NCI-H748 treated with DMSO at 0.1 percent for 48 hours (cell line): ENCODE data around the gene ATP6V0D1.

Source experiments
- DNase-seq: peaks from one replicate; lab custom pipeline; 2025; lab: John Stamatoyannopoulos, UW

Gene ATP6V0D1

DNA sequence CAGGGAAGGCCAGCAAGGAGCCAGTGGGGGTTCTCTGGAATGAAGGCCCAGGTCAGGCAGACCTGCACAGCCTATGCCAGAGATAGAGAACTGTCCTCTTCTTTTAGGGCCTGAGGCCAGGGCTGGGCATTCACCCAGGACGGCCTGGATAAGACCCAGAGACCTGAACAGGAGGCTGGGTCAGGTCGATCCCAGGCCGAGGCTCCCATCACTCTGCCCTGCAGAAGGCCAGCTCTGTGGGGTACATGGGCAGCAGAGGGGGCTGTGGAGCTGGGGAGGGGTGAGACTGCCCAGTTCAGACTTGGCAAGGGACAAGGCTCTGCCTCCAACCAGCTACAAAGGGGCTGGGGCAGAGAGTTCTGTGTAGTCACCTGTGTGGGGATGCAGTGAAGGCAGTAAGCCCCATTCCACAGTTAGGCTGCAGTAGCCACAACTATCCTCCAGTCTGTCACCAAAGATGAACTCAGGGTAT, 35.5 kb downstream of the ATP6V0D1 start:
- DNase-seq, result no peak

DNA sequence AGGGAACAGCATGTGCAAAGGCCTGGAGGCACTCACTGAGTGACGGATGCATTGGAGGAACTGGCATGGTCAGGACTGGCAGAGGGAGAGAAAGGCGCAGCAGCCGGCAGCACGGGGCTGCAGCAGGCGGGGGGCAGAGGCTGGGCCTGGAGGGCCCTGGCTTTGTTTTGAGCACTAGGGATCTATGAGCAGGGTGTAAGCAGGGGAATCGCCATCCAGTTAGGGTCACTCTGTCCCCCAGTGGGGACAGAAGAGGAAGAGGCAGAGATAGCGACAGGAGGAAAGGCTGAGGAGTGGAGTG, 35.9 kb downstream of the ATP6V0D1 start:
- DNase-seq, result no peak

DNA sequence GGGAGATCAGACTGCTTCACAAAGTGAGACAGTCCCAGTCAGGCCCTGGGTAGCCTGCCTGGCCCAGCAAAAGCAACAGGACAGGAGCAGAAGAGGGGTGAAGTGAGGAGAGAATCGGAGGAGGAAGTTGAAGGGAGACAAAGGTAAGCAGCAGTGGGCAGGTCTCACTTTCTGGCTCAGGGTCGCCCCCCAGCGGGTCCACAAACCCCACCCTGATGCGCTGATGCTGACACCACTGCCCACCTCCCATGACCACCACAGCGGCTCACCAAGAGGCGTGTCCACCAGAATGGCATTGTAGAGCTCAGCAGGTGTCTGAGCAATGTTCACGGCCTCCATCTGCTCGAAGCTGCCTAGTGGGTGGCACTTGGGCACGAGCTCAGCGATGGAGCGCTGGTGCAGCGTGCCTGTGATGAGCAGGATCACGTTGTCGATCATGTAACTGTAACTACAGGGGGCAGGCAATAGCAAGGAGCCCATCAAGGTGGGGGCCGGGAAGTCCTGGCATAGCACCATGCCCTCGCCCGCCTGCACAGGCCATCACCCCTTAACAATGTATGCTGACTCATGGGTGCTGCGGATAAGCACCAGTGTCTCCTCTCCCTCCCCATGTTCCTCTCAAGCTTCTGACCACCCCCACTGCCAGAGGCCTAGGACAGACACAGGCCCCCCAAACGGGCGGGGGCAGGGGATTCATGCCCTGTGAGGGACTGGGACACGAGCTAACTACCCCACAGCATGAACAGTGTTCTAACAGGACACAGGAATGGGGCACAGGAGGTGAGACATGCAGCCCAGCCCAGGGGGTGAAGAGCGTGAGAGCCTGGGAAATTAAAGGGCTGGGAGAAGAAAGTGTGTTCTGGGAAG, 36.5 kb downstream of the ATP6V0D1 start:
- no peak for DNase-seq

DNA sequence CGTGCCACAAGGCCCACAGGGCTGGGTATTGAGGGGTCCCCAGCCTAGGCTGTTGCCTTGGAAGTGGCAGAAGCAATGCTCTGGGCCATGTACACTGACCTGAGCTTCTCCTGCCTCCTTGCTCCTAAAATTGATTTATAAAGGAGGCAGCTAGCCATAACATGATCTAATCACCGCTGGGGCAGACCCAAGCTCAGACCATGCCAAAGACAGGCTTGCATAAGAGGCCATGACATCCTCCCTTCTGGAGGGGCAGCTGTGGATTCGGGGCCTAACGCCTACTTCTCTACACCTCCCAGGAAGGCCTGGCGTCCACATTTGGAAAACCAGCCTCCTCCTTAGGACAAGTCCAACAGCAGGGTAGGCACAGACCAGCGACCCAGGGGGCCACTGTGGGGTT, 37.7 kb downstream of the ATP6V0D1 start:
- DNase-seq, result no peak

DNA sequence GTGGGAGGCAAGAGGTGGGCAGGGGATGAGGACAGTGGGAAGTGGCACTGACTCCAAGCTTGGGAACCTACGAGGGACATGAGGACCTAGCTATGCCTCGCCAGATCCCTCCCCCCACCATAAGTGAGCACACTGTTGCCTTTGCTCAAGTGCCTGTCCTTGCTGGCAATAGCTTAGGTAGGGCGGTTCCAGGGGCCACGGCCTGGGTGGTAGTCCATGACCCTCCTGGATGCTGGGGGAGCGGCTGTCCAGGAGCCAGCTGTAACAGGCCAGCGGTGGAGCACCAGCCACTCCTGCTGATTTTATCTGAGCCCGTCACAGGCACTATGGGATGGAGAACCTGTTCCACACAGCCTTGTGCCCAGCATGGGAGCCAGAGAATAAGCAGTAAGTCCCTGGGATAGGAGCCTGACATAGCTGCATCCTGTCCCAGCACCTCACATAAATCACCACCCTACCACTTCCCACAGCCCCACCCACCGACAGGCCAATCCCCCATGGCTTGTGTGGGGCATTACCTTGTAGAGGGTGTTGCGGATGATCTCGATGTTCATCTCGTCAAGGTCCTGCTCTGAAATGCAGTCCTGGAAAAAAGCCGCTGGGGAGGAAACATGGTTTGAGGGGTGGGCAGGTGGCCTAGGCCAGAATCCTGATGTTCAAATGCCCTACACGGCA, 38.2 kb downstream of the ATP6V0D1 start:
- no peak for DNase-seq

DNA sequence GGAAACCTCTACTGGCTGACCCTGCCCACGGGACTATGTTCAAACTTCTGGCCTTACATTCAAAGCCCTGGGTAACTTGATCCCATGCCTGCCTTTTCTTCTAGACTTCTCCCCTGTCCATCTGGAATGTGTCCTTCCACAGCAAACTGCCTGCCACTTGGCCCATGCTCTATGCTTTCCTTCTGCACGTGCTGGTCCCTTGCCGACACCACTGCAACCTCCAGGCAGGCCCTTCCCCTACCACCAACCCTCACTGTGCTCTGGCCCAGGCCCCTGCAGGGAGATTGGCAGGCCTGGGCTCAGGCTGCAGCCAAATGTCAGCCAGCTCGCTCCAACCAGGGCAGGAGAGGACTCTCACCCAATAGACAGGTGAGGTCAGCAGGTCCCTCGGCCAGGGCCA, 39.0 kb downstream of the ATP6V0D1 start:
- no peak for DNase-seq

DNA sequence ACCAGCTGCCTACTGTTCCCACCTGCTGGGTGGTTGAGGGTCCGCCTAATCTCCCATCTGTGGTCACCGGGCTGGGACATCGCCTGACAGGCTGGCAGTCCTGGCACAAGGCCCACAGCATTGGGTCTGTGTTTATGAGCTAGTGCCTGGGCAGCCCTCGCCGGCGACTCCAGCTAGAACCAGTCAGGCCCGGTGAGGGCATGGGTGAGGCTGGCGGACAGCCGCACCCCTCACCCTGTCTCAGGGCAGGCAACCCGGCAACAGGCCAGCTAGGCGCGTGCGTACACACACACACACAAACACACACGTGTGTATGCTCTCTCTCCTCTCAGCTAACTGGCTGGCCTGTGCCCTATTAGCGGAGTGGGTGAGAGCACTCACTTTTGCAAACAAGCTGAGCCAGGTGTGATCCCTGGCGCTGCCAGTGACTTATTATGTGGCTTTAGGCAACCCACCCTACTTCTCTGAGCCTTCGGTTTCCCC, 39.6 kb downstream of the ATP6V0D1 start:
- no peak for DNase-seq

DNA sequence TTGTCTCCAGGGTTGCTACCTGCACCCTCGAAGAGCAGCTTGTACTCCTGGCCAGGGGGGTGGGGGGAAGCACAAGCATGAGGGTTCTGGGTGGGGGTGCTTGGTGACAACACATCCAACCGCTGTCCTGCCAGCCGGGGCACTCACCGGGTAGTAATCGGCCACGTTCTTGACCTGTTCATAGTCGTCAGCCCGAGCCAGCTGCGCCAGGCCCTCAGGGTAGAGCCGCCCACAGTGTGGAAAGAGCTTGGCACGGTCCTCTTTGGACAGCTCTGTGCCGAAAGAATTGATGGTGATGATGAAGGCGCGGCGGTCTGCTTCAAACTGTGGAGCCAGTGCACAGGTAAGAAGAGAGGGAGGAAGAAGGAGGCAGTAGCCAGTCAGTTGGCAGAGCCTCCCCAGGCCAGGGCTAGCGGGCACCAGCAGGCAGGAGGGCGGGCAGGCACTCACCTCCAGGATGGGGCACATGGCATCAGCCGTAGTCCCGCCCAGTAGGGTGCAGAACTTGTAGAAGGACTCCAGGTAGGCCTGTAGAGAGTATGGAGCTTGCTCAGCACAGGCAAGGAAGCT, 42.0 kb downstream of the ATP6V0D1 start:
- no peak for DNase-seq

DNA sequence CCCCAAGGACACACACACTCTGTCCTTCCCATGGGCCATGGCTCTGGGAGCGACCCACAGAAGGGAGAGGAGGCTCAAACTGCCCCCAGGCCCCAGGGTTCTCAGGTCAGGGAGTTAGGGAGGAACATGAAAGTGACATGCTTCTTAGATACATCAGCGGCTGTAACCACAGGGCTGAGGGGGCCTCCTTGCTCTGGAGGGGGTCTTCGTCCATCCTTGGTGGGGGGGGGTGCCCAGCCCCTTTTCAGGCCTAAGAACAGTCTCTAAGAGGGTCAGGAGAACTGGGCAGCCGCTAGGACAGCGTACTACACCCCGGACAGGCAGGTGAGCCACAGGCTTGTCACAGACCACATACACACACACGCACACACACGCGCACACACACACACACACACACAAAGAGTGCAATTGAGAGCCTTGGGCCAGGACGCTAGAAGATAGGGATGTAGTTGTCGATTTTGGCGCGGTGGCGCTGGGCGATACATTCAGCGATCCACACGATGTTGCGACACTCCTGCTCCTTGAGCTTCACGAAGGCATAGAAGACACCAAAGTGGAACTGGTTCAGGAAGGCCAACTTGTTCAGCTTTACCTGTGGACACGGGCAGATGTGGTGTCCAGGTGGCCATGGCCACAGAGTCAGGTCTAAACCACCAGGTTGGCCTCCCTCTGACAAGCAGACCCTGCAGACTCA, 42.7 kb downstream of the ATP6V0D1 start:
- DNase-seq, result no peak

DNA sequence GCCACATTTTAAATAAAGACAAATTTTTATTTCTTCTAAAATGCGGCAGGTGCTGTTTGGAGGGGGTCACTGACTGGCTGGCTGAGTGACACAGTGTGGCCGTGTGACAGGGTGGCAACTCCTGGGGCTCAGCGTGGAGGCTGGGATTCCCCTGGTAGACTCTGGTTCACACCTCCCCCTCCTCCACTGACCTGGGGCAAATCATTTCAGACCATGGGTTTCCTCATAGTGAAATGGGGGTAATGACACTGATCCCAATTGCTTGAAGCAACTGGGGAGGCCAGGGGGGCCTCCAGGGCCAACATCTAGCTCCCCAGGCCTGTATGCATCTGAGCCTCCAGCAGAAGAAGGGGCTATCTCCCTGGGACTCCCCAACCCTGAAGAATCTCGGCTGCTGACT, 43.4 kb downstream of the ATP6V0D1 start:
- no peak for DNase-seq

DNA sequence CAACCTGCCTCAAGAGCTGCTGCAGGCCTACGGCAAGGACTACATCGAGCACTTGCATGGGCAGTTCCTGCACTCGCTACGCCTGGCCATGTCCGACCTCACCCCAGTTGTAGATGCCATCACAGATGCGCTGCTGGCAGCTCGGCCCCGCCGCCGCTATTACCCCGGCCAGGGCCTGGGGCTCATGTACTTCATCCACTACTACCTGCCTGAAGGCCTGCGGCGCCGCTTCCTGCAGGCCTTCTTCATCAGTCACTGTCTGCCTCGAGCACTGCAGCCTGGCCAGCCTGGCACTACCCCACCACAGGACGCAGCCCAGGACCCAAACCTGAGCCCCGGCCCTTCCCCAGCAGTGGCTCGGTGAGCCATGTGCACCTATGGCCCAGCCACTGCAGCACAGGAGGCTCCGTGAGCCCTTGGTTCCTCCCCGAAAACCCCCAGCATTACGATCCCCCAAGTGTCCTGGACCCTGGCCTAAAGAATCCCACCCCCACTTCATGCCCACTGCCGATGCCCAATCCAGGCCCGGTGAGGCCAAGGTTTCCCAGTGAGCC, 44.2 kb downstream of the ATP6V0D1 start:
- DNase-seq, result no peak

DNA sequence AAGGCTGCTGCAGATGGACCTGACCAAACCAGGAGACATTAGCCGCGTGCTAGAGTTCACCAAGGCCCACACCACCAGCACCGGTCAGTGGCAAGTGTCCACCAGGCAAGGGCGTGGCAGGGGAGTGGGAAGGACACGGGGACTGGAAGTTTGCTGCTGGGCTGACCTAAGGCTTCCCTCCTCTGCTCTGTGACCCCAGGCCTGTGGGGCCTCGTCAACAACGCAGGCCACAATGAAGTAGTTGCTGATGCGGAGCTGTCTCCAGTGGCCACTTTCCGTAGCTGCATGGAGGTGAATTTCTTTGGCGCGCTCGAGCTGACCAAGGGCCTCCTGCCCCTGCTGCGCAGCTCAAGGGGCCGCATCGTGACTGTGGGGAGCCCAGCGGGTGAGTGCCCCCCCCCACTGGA, 45.2 kb downstream of the ATP6V0D1 start:
- DNase-seq, result no peak

DNA sequence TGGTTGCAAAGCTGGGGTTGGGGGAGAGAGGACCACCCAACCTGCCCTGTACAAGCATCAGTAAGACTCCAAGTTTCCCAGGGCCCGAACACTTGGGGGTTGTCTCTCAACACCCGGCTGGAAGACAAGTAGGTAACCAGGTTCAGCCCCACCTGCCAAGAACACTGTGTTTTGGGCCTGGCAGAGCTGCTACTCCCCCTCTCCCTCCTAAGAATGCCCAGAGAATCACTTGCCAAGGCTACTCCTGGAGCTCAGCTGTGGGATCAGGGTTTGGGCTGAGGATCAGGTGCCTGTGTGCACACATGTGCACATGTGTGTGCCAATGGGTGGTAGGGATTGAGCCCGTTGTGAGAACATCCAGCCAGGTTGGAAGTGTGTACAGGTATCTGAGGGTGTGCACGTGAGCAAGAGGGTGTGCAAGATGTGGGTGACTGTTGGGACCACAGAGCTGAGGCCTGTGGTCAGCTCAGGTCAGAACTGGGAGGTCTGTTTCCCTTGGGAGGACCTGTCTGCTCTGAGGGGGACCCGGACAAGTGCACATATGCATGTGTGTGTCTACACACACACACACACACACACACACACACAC, 47.7 kb downstream of the ATP6V0D1 start:
- no peak for DNase-seq

DNA sequence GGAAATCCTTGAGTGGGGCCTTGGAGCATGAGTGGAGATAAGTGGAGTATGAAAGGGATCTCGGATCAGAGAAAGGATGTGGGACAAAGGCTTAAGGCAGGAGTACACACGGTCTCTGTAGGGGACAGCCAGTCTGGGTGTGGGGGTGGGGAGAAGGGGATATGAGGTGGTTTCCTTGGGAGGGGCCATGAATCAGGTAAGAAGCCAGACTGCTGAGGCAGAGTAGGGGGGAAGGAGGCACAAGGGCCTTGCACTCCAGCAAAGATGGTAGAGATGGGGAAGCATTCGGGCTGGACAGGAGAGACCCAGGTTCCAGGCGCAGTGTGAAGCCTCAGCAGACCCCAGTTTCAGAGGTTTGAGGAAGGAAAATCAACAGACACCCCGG, 48.5 kb downstream of the ATP6V0D1 start:
- DNase-seq, result no peak

DNA sequence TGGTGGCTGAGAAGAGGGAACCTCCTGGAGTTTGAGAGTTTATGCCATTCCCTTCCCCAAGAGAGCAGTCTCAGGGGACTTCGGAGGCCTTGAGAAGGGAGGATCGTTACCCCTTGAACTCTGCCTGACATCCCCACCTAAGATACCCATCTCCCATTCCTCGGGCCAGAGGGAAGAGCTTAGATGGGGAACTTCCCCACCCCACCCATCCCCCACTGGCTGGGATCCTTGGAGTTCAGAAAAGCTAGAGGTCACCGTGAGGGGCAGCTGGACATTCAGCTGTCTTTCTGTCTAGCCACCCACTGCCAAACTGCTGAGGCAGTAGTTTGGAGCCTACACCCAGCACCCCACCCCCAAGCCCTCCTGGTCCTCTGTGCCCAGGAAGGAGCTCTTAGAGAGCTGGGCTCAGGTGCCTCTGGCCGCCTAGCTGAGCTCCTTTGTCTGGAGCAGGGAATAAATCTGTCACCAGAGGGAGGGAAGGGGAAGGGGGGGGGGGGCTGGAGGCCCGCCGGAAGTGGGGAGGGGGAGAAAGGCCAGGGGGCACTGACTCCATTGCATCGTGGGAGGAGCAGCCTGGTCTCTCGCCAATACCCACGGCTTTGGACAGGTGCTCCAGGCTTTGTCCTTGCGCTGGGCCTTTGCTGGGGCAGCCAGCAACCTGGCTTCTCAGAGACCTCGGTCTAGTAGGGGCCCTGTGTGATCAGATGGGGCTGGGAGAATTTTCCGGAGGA, 49.0 kb downstream of the ATP6V0D1 start:
- no peak for DNase-seq

DNA sequence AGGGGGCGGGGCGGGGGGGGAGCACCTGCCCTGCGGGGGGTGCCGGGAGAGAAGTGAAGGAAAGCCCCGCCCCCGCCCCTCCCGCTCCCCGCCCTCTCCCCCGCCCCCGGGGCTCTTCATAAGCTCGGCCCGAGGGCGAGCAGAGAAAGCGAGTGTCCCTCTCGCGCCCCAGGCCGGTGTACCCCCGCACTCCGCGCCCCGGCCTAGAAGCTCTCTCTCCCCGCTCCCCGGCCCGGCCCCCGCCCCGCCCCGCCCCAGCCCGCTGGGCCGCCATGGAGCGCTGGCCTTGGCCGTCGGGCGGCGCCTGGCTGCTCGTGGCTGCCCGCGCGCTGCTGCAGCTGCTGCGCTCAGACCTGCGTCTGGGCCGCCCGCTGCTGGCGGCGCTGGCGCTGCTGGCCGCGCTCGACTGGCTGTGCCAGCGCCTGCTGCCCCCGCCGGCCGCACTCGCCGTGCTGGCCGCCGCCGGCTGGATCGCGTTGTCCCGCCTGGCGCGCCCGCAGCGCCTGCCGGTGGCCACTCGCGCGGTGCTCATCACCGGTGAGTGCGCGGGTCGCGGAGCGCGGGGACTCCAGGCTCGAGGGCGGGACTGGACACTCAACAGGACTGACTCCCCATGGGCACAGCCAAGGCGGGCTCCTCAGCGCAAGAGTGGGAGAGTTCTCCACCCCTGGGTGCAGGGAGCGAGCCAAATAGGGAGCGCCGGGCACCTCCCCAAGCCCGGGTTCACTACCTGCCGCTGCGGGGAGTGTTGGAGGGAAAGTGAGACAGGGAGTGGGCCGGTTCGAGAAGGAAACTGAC, 49.8 kb downstream of the ATP6V0D1 start, which contains the start of gene HSD11B2:
Gene HSD11B2, plus strand, starts transcription at position 145 of the 798 bp plus-strand sequence. Its CDS starts 128 bp downstream, at position 273.
- no peak for DNase-seq

DNA sequence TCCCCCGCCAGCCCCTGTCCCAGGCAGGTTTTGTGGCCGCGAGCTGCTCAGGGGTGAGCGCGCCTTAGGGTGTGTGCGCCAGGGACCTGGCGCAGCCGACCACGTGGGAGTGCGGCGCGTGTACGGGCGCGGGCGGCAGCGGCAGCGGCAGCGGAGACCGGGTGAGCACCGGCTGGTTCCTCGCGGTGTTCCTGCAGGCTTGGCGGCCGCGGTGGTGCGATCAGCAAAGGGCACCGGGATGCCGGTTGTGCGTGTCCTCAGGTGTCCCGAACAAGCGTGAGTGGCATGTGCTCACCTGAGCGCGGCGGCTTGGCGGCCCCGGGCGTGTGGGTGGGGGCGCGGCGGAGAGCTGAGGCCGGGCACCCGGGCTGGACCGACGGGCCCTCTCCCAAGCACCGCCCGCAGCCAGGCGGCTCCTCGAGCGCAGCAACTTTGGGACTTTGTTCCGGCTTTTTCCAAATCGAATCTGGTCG, 50.4 kb downstream of the ATP6V0D1 start:
- DNase-seq, result no peak

DNA sequence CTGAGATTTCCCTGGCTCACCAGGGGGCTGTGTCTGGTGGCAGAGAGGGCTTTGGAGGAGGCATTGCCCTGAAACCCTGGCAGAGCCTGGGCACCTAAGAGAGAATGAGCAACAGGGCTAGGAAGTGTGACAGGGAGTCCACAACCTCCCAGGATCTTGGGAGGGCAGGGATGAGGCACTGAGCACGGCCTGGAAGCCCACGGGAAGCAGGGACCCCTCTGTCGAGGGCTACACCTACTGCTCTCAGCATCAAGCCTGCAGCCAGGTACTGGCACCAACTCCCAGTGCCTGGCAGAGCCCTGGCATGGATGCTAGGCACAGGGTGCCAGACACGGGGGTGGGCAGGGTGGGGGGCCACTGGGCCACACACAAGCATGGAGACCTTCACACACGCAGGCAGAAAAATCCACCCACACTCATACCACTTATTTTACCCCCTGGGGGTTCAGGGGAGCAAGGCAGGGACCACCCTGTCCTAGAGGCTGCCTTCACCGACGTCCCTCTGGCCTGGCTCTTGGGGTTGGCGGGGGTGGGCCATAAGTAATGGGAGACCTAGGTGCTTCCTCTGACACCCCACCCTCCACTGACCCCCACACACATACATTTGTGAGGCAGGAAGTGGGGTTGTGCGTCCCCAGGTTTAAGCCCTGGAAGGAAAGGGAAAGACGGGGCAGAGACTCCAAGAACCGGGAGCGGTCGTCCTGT, 51.0 kb downstream of the ATP6V0D1 start:
- DNase-seq, result no peak

DNA sequence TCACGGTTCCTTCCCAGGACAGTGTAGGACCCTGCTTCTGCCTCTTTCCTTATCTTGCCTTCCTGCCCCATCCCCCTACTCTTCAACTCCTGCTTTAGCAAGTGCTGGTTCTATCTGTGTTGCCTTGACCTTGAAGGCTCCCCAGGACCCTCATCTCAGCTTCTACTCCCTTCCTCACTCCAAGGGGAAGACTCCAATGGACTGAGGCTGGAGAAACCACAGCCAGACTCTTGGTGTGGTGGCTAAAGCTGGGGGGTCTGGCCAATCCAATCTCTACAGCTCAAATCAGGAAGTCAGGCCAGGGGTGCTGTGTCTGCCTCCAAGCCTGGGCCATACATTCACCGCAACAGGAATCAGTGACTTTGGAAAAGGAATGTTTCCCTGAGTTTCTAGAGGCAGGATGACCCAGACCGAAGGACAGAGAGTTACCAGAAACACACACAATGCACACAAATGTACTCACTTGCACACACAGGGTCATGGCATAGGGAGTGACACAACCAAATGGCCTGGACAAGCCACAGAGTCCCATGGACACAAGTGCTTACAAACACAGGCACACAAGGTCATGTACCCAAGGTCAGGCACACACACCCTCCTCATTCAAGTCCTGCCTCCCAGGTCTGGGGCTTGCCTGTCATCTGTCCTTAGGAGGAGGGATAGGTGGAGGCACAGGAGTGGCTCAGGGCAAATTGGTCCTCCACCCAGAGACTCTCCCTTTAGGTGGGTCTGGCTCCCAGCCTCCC, 51.7 kb downstream of the ATP6V0D1 start:
- DNase-seq, result no peak
